Activated CD4-positive, alpha-beta T cell treated with anti-CD3 and anti-CD28 coated beads, Interleukin-2, amount 50 U/mL, for 16 hours (primary cell): ENCODE results near the gene HSPB7.
A peak's percentile ranks its signal among the peaks of the same experiment; 100 is the strongest.
"Not testable (repeated sequence)": the region's sequence is repeated elsewhere in the genome, so short reads cannot be mapped to it uniquely, and the experiment has no call there.

Experiments
- DNase-seq: peaks from one replicate; pipeline ENCODE4 v3.0.0-alpha.2; 2020

The HSPB7 gene

GRCh38 chr1:16017461-16018303 lies at the start of gene HSPB7:
Gene HSPB7 (minus strand): TSS chr1:16018043. CDS start chr1:16017963, 80 bp downstream.
- DNase-seq: no peak

- DNase-seq: no peak
These were observed 49.4 kb upstream of the HSPB7 start for GRCh38 chr1:16067127-16067768.

- DNase-seq: no peak
These were observed 48.4 kb upstream of the HSPB7 start for GRCh38 chr1:16066245-16066644.

GRCh38 chr1:16065269-16065576 lies 47.4 kb upstream of the HSPB7 start:
- DNase-seq: no peak

DNA sequence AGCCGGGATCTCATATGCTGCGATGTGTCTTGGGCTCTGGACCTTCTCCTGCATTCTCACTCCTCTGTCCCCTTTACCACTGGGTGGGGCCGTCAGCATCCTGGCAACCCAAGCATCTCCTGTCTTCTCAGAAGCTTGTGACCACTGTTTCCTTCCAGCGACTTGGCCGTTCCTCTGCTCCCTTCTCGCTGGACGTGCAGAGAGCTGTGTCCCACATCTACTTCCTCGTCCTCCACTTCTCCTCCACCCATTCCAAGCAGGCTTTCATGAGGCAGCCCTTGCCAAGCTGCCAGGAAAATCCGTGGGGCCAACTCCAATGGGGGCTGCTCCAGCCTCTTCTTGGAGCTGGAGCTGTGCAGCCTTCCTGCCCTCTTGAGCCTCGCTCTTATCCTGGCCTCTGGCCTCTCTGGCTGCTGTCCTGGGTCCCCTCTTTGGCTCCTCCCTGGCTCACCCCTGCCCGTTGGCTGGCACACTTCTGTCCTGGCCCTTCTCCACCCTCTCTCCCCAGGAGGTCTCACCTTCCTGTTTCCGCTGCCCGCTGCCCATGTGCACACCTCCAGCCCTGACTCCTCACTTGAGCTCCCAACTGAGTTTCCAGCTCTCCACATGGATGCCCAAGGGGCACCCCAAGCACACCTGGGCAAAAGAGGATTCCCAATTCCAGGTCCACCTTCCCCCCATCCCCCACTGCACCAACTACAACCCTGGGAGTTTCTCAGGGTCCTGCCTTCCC lies 46.9 kb upstream of the HSPB7 start:
- DNase-seq: no peak

- no peak for DNase-seq
These were observed 46.1 kb upstream of the HSPB7 start for GRCh38 chr1:16063921-16064320.

GRCh38 chr1:16063226-16063829 lies 45.5 kb upstream of the HSPB7 start:
- DNase-seq: no peak

DNA sequence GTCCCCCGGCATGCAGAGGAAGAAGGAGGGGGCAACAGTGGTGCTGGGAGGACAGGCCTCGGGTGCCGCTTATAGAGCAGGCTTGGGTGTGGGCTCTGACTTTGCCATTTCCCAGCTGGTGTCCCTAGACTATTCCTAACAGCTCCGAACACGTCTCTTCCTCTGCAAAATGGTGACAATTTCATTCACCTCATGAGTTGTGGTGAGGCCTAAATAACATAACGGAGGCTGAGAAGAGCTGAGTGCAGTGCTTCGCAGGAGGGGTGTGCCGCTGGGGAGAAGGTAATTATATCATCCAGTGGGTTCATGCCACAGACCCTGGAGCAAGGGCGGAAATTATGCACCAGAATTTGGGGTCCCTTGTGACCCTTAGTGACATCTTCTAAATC lies 44.8 kb upstream of the HSPB7 start:
- DNase-seq: not testable (repeated sequence)

- not testable (repeated sequence) for DNase-seq
These were observed 44.3 kb upstream of the HSPB7 start for GRCh38 chr1:16061989-16062686.

GRCh38 chr1:16061266-16061665 lies 43.4 kb upstream of the HSPB7 start:
- no peak for DNase-seq

DNA sequence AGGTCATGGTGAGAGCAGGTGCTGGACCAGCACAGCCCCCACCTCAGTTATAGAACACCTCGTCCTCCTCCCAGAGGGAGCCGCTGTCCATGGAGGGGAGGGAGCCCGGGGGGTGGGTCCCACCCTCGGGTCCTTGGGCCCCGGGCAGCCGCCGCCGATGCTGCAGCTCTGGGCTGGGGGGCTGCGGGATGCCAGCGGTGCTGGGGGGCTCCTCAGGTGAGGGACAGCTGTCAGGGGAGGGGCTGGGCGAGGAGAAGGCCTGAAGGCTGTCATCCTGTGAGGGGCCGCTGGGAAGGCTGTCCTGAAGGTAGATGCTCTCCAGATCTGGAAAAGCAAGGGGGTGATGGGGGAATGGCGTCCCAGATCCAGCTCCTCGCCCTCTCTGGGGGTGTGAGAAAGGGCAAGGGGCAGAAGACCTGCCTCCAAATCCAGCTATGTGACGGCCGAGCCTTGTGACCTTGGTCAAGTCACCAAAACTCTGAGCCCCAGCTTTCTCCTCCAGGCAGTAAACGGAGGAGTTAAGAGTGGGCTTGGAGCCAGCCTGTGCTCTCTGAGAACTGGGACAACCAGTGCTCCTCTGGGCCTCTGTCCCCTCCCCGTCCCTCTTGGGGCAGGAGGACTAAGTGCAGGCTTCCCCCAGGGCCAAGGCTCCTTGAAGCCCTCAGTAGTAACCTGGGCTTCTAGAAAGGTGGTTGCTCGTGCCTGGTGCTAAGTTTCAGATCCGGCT lies 40.7 kb upstream of the HSPB7 start:
- not testable (repeated sequence) for DNase-seq

DNA sequence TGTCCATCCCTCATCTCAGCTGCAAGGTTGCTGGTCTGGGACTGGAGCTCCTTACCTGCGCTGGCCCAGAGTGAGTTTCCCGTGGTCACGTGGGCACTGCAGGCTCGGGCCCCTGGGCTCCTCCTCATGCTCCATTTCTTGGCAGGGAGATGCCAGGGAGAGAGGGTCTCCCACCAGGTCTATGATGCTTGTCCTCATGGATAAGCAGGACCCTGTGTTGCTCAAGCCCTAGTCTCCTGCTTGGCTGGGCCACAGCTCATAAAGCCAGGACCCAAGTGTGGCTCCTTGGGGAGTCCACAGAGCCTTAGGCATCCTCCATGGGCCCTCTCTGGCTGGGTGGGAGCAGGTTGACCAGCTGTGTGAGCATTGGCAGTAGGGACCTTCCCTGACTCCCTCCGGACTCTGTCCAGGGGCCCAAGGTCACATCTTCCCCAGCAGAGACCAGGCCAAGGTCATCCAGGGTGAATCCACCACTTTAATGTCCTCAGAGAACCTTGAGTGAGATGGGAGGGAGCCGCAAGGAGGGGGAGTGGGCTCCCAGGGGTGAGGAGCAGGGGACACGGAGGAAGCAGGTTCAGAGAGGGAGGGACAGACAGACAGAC lies 39.6 kb upstream of the HSPB7 start:
- not testable (repeated sequence) for DNase-seq

DNA sequence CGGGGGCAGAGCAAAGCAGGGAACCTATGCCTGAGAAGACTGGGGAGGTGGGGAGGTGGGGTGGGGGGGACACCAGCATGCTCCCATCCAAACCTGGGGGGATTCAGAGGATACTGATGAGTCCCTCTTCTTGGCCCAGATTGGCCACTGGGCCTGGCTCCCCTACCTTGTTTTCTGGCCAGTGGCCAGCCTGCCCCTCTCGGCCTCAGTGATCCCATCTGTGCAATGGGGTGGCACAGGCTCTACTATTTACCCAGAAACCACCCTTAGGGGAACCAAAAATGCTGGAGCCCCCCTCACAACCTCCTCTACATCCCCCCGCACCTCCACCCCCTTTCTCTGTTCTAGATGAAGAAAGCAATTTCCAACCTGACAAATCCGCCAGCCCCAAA lies 38.7 kb upstream of the HSPB7 start:
- not testable (repeated sequence) for DNase-seq

GRCh38 chr1:16055613-16056520 lies 38.0 kb upstream of the HSPB7 start:
- peak; percentile 88 for DNase-seq

DNA sequence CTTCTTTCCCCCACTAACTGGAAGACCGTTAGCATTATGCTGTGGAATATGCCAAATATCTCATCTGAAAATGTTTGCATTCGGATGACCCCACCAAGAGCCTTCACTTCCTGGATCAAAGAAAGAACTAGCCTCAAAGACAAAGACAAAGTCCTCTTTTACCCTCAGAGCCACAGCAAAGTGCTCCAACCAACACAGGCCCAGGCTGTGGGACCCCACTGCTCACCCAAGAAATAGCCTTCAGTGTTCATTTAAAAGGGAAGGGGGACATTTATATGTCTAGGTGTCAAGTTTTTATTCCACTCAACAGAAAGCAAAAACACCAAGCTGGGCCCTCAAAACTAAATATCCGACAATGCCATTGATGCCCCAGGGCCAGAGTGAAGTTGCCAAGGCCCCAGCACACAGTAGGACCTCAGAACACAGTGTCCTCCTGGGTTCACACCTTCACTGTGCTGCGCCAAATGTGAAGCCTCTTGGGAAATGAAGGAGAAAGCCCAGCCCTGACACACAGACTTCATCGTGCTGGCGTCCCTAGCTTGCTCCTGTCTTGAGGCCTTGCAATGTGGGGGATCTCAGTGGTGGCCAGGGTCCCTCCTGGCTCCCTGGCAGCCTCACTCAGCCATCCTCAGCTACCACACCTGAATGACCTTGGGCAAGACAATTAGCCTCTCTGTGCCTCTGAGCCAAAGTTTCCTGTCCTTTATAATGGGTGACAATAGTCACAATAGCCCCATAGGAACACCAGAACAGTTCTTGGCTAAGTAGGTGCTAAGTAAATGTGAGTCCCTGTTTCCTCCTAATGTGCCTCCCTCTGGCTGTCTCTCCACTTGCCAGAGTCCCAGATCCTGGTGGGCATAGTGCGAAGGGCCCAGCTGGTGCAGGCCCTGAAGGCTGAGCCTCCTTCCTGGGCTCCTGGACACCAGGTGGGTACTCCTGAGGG lies 37.0 kb upstream of the HSPB7 start:
- no peak for DNase-seq

GRCh38 chr1:16053781-16054502 lies 36.1 kb upstream of the HSPB7 start:
- DNase-seq: no peak

DNA sequence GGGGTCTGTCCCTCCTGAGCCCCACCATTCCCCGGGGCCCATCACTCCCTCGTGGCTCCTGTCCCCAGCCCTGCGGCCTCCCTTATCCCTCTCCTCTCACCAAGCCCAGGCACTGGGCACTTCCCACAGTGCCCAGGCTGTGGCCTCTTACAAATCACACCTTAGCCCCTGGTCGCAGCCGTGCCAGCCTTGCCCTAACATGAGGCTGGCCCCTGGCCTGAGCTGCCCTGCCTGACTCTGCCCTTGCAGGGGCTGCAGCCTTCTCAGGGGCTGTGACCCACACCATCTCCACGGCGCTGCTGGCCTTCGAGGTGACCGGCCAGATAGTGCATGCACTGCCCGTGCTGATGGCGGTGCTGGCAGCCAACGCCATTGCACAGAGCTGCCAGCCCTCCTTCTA lies 34.1 kb upstream of the HSPB7 start:
- not testable (repeated sequence) for DNase-seq

DNA sequence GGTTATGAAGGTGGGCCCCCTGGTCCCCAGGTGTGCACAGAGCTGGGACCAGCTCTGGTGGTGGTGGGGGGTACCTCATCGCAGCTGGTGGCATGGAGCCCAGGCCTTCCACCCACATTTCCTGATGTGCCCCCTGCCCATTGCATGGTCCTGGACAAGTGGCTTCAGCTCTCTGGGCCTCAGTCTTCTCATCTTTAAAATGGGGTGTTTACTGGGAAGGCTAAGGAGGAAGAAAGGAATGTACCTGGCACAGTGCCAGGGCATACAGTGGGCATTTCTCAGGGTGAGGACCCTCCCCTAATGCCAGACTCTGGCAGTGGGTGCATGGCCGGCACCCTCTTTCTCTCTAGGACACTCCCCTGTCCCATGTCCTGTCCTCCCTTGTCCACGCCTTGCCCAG lies 33.2 kb upstream of the HSPB7 start:
- no peak for DNase-seq

DNA sequence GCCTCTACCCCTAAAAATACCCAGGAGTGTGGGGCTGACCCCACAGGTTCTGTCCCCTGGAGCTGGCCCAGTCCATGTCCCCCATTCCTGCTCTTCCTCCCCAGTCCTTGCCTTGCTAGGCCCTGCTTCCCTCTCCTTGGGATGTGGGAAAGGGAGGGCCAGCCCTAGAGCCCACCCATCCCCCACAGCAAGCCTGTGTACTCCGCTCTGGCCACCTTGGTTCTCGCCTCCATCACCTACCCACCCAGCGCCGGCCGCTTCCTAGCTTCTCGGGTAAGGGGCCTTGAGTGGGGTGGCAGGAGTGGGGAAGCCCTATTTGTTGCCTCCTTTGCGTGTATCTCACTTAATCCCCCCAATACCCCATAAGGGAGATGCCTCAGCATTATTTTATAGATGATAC lies 32.5 kb upstream of the HSPB7 start:
- no peak for DNase-seq
